GM08714 (cell line): Measurements from ENCODE around the gene ARHGAP22.

Experiments
- H3K4me3 ChIP-seq: fragments of 200-500 bp; sonication (Bioruptor generic); 2 replicates; pipeline ENCODE4 v1.5.1; 2014; ENCODE audit warnings: mild to moderate bottlenecking, low read length, inconsistent platforms
- ZNF274 ChIP-seq: IDR thresholded peaks from 2 replicates; pipeline ENCODE4 v1.6.1; 2012; ENCODE audit warnings: mild to moderate bottlenecking, low read depth, low read length

ARHGAP22 gene

GRCh38 chr10:48550977-48551376, 53.9 kb downstream of the ARHGAP22 start:
- TF ChIP-seq ZNF274, result no peak
- no peak overlapping the region for H3K4me3 ChIP-seq

GRCh38 chr10:48550071-48550691, 54.7 kb downstream of the ARHGAP22 start:
- H3K4me3 ChIP-seq, result no peak overlapping the region
- no peak for TF ChIP-seq ZNF274

GRCh38 chr10:48549236-48549635, 55.6 kb downstream of the ARHGAP22 start:
- no peak for TF ChIP-seq ZNF274
- no peak overlapping the region for H3K4me3 ChIP-seq

- TF ChIP-seq ZNF274, result no peak
- no peak overlapping the region for H3K4me3 ChIP-seq
These were observed 56.2 kb downstream of the ARHGAP22 start for GRCh38 chr10:48548531-48549135.

- H3K4me3 ChIP-seq, result no peak overlapping the region
- no peak for TF ChIP-seq ZNF274
These were observed 56.9 kb downstream of the ARHGAP22 start for GRCh38 chr10:48547981-48548380.

GRCh38 chr10:48547061-48547895, 57.6 kb downstream of the ARHGAP22 start:
- no peak for TF ChIP-seq ZNF274
- no peak overlapping the region for H3K4me3 ChIP-seq

- no peak for TF ChIP-seq ZNF274
- no peak overlapping the region for H3K4me3 ChIP-seq
These were observed 59.3 kb downstream of the ARHGAP22 start for GRCh38 chr10:48545462-48546145.

GRCh38 chr10:48543182-48543844, 61.6 kb downstream of the ARHGAP22 start:
- no peak overlapping the region for H3K4me3 ChIP-seq
- TF ChIP-seq ZNF274, result no peak

- no peak for TF ChIP-seq ZNF274
- H3K4me3 ChIP-seq, result no peak overlapping the region
These were observed 62.2 kb downstream of the ARHGAP22 start for GRCh38 chr10:48542471-48543181.

GRCh38 chr10:48541144-48541795, 63.6 kb downstream of the ARHGAP22 start:
- no peak for TF ChIP-seq ZNF274
- H3K4me3 ChIP-seq, result no peak overlapping the region

GRCh38 chr10:48538611-48539010, 66.3 kb downstream of the ARHGAP22 start:
- TF ChIP-seq ZNF274, result no peak
- H3K4me3 ChIP-seq, result no peak overlapping the region

- no peak overlapping the region for H3K4me3 ChIP-seq
- no peak for TF ChIP-seq ZNF274
These were observed 67.7 kb downstream of the ARHGAP22 start for GRCh38 chr10:48536916-48537890.

GRCh38 chr10:48536156-48536500, 68.7 kb downstream of the ARHGAP22 start:
- H3K4me3 ChIP-seq, result no peak overlapping the region
- TF ChIP-seq ZNF274, result no peak
